ENCODE data around the gene PREX1. TPM values are rescaled to one million over a fixed set of nuclear protein-coding genes. Genes with fewer than 3 reads are reported as not detected.

Gene PREX1
- polyA plus RNA-seq, 1 donor (not counting 4 experiments of a cell fraction or from before 2014, with no cell fraction given) = 0.22 TPM

- no peaks in the 10 kb centered on the region for H3K4me1 ChIP-seq (ENCODE audit: control insufficient read depth, extremely low read depth, insufficient read depth, low read length)
- no peaks in the 10 kb centered on the region for H3K36me3 ChIP-seq (ENCODE audit: control insufficient read depth in 2 of 2, extremely low read depth in 1 of 2, insufficient read depth in 2 of 2, low read length in 2 of 2)
- no peak overlapping the region for H3K4me2 ChIP-seq (ENCODE audit: control insufficient read depth, extremely low read depth, insufficient read depth, low read depth, low read length)
- no peak for FAIRE-seq
- no peak overlapping the region for H3K4me3 ChIP-seq (ENCODE audit: control insufficient read depth in 2 of 3, extremely low read depth in 1 of 3, insufficient read depth in 2 of 3, low read depth in 1 of 3, low read length in 3 of 3)
- H3K9ac ChIP-seq (ENCODE audit: control insufficient read depth, extremely low read depth, insufficient read depth, low read length) = no peak overlapping the region
- H3K27me3 ChIP-seq (ENCODE audit: control insufficient read depth, extremely low read depth, insufficient read depth, low read length) = peaks cover 10% of the 10 kb centered on the region
- H3K9me3 ChIP-seq (ENCODE audit: control insufficient read depth, low read depth, low read length) = no peaks in the 10 kb centered on the region
- dilution Hi-C loops (cut with MboI; ENCODE audit: extremely low pct_ligation_motif_present, low sequenced_read_pairs) = loop anchor here (25.0 kb wide), 1 partner anchor 262 kb away; the partner anchor contains the start of gene ARFGEF2
- H4K20me1 ChIP-seq (ENCODE audit: control insufficient read depth, extremely low read depth, insufficient read depth, low read length) = no peaks in the 10 kb centered on the region
- no peaks in the 10 kb centered on the region for H3K79me2 ChIP-seq (ENCODE audit: control insufficient read depth, insufficient read depth, low read length)
- H3K27ac ChIP-seq (ENCODE audit: control insufficient read depth, insufficient read depth, low read length) = no peak overlapping the region
- H3K9me1 ChIP-seq (ENCODE audit: control insufficient read depth, extremely low read depth, insufficient read depth, low read length) = no peaks in the 10 kb centered on the region
- no peak overlapping the region for H2AFZ ChIP-seq (ENCODE audit: control insufficient read depth, low read length)
- no peak for TF ChIP-seq CTCF (optimal IDR thresholded peaks at IDR 0.05 in 1 of 3, IDR thresholded peaks at IDR 0.05 in 1 of 3, conservative IDR thresholded peaks at IDR 0.05 in 1 of 3; ENCODE audit: extremely low read depth in 1 of 3, insufficient read depth in 2 of 3, low read length in 3 of 3)
- TF ChIP-seq EZH2 (IDR thresholded peaks at IDR 0.05; ENCODE audit: low read length) = no peak
- DNase-seq (ENCODE audit: low read depth, low spot score) = no peak
Measured at GRCh38 chr20:48649868-48650267, 177.9 kb downstream of the PREX1 start.

- DNase-seq (ENCODE audit: low read depth, low spot score) (no peak), FAIRE-seq (no peak)
- Histone ChIP-seq H3K79me2 (ENCODE audit: control insufficient read depth, insufficient read depth, low read length) (no peaks in the 10 kb centered on the region), H3K27ac (ENCODE audit: control insufficient read depth, insufficient read depth, low read length) (no peak overlapping the region), H3K36me3 (ENCODE audit: control insufficient read depth in 2 of 2, extremely low read depth in 1 of 2, insufficient read depth in 2 of 2, low read length in 2 of 2) (no peaks in the 10 kb centered on the region), H3K9me1 (ENCODE audit: control insufficient read depth, extremely low read depth, insufficient read depth, low read length) (no peaks in the 10 kb centered on the region), H3K4me2 (ENCODE audit: control insufficient read depth, extremely low read depth, insufficient read depth, low read depth, low read length) (no peak overlapping the region), H3K4me1 (ENCODE audit: control insufficient read depth, extremely low read depth, insufficient read depth, low read length) (no peaks in the 10 kb centered on the region), H3K9me3 (ENCODE audit: control insufficient read depth, low read depth, low read length) (no peaks in the 10 kb centered on the region), H3K27me3 (ENCODE audit: control insufficient read depth, extremely low read depth, insufficient read depth, low read length) (peaks cover 7% of the 10 kb centered on the region), H3K4me3 (ENCODE audit: control insufficient read depth in 2 of 3, extremely low read depth in 1 of 3, insufficient read depth in 2 of 3, low read depth in 1 of 3, low read length in 3 of 3) (no peak overlapping the region), H2AFZ (ENCODE audit: control insufficient read depth, low read length) (no peak overlapping the region), H3K9ac (ENCODE audit: control insufficient read depth, extremely low read depth, insufficient read depth, low read length) (no peak overlapping the region), H4K20me1 (ENCODE audit: control insufficient read depth, extremely low read depth, insufficient read depth, low read length) (no peaks in the 10 kb centered on the region)
- dilution Hi-C loops (cut with MboI; ENCODE audit: extremely low pct_ligation_motif_present, low sequenced_read_pairs) = no loop called here
- TF ChIP-seq CTCF (optimal IDR thresholded peaks at IDR 0.05 in 1 of 3, IDR thresholded peaks at IDR 0.05 in 1 of 3, conservative IDR thresholded peaks at IDR 0.05 in 1 of 3; ENCODE audit: extremely low read depth in 1 of 3, insufficient read depth in 2 of 3, low read length in 3 of 3) = no peak
- no peak for TF ChIP-seq EZH2 (IDR thresholded peaks at IDR 0.05; ENCODE audit: low read length)
Measured at GRCh38 chr20:48649104-48649626, 178.6 kb downstream of the PREX1 start.
